IPS DF 4.7 (cell line): Measurements from ENCODE around the gene GATA2.

ENCODE experiments used
- DNase-seq: peaks from one replicate; pipeline ENCODE4 v3.0.0-alpha.2; 2013; ENCODE audit warnings: low spot score; ENCODE audit errors: extremely low read depth

GATA2 gene

GRCh38 chr3:128488636-128488990, 4.4 kb downstream of the GATA2 start:
- DNase-seq = no peak

GRCh38 chr3:128487813-128488635, 5.0 kb downstream of the GATA2 start:
- DNase-seq = no peak

GRCh38 chr3:128487538-128487812, 5.5 kb downstream of the GATA2 start:
- DNase-seq = no peak

- DNase-seq = no peak
Observed at GRCh38 chr3:128486681-128487537, 6.1 kb downstream of the GATA2 start.

GRCh38 chr3:128486205-128486628, 6.8 kb downstream of the GATA2 start:
- no peak for DNase-seq

GRCh38 chr3:128485282-128486204, 7.5 kb downstream of the GATA2 start:
- no peak for DNase-seq

- no peak for DNase-seq
Observed at GRCh38 chr3:128484404-128485281, 8.4 kb downstream of the GATA2 start.

GRCh38 chr3:128483657-128484403, 9.2 kb downstream of the GATA2 start:
- no peak for DNase-seq

GRCh38 chr3:128482666-128483656, 10.0 kb downstream of the GATA2 start:
- DNase-seq = no peak

- no peak for DNase-seq
Observed at GRCh38 chr3:128482175-128482574, 10.8 kb downstream of the GATA2 start.

GRCh38 chr3:128481438-128481942, 11.5 kb downstream of the GATA2 start:
- no peak for DNase-seq

GRCh38 chr3:128480717-128481437, 12.1 kb downstream of the GATA2 start:
- no peak for DNase-seq

GRCh38 chr3:128480278-128480677, 12.7 kb downstream of the GATA2 start:
- no peak for DNase-seq

- DNase-seq = no peak
Observed at GRCh38 chr3:128479558-128480086, 13.4 kb downstream of the GATA2 start.

GRCh38 chr3:128478576-128479506, 14.2 kb downstream of the GATA2 start:
- DNase-seq = no peak

GRCh38 chr3:128476659-128477058, 16.3 kb downstream of the GATA2 start:
- DNase-seq = no peak

- no peak for DNase-seq
Observed at GRCh38 chr3:128475355-128475754, 17.6 kb downstream of the GATA2 start.
